ENCODE results near the gene GPR107.

The GPR107 gene

DNA sequence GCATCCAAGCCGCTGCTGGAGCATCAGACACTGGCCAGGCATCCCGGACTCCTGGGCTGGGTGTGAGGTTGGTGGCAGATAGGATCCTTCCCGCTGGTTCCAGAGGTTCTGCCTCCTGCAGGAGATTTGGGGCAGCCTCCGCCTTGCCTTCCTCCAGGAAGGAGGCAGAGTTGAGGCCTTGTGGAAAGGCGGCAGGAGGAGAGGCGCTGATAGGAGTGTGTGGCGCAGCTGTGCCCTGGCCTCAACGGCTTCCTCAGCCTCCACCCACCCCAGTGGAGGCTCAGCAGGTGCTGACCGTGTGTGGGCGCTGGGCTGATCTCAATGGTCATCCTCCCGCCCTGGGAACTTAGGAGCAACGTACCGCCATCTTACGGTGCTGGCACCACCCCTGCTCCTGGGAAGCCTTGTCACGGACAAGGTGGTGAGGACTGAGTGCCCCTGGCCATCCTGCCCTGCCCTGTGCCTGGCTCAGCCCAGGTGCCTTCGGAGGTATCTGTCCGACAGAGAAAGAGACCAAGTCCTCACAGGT is 128.7 kb downstream of the GPR107 start:
- no peak overlapping the region for H3K4me3 ChIP-seq (ENCODE audit: low read length)
- DNase-seq (ENCODE audit: low read depth) = no peak
- TF ChIP-seq, protein P1, sequence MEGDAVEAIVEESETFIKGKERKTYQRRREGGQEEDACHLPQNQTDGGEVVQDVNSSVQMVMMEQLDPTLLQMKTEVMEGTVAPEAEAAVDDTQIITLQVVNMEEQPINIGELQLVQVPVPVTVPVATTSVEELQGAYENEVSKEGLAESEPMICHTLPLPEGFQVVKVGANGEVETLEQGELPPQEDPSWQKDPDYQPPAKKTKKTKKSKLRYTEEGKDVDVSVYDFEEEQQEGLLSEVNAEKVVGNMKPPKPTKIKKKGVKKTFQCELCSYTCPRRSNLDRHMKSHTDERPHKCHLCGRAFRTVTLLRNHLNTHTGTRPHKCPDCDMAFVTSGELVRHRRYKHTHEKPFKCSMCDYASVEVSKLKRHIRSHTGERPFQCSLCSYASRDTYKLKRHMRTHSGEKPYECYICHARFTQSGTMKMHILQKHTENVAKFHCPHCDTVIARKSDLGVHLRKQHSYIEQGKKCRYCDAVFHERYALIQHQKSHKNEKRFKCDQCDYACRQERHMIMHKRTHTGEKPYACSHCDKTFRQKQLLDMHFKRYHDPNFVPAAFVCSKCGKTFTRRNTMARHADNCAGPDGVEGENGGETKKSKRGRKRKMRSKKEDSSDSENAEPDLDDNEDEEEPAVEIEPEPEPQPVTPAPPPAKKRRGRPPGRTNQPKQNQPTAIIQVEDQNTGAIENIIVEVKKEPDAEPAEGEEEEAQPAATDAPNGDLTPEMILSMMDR (conservative IDR thresholded peaks at IDR 0.05; ENCODE audit: low read length) = no peak

DNA sequence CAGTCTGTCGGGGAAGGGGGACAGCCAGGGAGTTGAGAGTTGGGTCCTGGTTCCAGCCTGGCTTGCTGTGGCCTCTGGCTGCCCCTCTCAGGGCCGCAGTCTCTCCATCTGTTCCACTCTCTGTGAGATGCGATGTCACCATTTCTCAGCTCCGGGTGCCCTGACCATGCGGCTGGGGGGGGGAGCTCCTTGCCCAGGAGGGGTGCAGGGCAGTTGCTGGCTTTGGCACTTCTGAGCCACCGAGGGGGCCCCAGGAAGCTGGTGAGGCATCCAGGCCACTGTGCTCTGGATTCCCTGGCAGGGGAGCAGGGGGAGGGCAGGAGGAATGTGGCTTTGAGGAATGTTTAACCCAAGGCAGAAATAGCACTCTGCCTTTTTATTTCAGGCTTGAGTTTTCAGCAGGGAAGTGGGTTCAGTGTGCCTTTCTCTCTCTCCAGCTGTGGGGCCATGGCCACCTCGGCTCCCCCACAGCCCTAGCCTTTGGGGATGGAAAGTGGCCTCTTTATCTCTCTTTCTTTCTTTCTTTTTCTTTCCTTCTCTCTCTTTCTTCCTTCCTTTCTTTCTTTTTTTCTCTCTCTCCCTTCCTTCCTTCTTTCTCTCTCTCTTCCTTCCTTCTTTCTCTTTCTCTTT is 129.5 kb downstream of the GPR107 start:
- H3K4me3 ChIP-seq (ENCODE audit: low read length) = peak overlapping the region; percentile 33
- TF ChIP-seq, protein P1 (conservative IDR thresholded peaks at IDR 0.05; ENCODE audit: low read length) = no peak
- DNase-seq (ENCODE audit: low read depth) = peak; percentile 84

DNA sequence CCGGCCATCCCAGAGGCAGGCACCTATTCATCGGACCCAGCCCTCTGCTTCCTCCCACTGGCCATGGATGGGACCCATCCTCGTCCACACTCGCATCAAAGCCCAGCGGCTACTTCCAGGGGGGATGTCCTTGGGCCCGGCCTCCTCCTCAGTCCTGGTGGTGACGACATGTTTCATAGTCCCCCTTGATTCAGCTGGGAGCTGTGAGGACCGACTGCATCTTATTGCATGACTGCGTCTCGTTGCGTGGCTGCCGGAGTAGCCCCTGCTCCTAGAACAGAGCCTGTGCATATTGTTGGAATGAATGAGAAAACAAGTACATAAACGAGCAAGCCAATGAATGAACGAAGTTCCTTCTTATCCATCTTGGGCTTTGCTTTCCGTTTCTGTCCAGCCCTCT is 131.3 kb downstream of the GPR107 start:
- no peak overlapping the region for H3K4me3 ChIP-seq (ENCODE audit: low read length)
- TF ChIP-seq, protein P1 (conservative IDR thresholded peaks at IDR 0.05; ENCODE audit: low read length) = no peak
- no peak for DNase-seq (ENCODE audit: low read depth)

- no peak for DNase-seq (ENCODE audit: low read depth)
- peak overlapping the region; percentile 17 for H3K4me3 ChIP-seq (ENCODE audit: low read length)
- TF ChIP-seq, protein P1 (conservative IDR thresholded peaks at IDR 0.05; ENCODE audit: low read length) = no peak
Observed at GRCh38 chr9:130185490-130186031, 131.9 kb downstream of the GPR107 start.

DNA sequence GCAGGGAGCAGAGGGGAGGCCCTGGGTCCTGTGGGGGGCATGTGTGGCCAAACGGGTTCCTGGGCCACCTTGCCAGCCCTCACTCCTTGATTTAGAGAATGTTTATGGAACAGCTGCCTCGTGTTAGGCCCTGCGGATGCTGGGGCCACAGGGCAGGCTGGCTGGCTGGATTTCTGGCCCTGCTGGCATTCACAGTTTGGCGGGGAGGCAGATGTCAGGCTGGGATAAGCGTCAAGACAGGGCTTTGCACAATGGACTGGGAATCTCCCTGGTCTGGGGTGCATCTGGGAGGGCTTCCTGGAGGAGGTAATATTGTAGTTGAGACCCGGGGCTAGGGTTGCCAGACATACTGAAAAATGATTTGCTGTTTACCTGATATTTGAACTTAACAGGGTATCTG is 132.3 kb downstream of the GPR107 start:
- H3K4me3 ChIP-seq (ENCODE audit: low read length) = peak overlapping the region; percentile 17
- TF ChIP-seq, protein P1 (conservative IDR thresholded peaks at IDR 0.05; ENCODE audit: low read length) = no peak
- peak; percentile 43 for DNase-seq (ENCODE audit: low read depth)

GRCh38 chr9:130186839-130187522 is 133.3 kb downstream of the GPR107 start:
- peak overlapping the region; percentile 47 for H3K4me3 ChIP-seq (ENCODE audit: low read length)
- DNase-seq (ENCODE audit: low read depth) = peak; percentile 68
- TF ChIP-seq, protein P1 (conservative IDR thresholded peaks at IDR 0.05; ENCODE audit: low read length) = no peak

DNA sequence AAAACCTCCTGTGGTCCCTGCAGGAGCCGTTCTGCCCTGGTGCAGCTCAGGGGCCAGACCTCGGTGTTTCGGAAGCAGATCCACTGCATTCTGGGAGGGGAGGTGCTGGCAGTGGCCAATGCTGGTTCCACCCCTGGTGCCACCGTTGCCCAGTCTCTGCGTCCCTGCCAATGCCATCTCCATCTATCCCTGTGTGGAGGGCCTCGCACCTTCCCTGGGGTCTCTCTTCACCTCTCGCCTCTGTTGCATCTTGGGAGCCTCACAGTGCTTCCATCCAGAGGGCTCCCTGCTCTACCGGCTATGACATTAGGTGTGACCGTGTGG is 133.8 kb downstream of the GPR107 start:
- TF ChIP-seq, protein P1 (conservative IDR thresholded peaks at IDR 0.05; ENCODE audit: low read length) = no peak
- no peak for DNase-seq (ENCODE audit: low read depth)
- peak overlapping the region; percentile 47 for H3K4me3 ChIP-seq (ENCODE audit: low read length)
